Measurements from ENCODE around the gene CYP11A1.

DNA sequence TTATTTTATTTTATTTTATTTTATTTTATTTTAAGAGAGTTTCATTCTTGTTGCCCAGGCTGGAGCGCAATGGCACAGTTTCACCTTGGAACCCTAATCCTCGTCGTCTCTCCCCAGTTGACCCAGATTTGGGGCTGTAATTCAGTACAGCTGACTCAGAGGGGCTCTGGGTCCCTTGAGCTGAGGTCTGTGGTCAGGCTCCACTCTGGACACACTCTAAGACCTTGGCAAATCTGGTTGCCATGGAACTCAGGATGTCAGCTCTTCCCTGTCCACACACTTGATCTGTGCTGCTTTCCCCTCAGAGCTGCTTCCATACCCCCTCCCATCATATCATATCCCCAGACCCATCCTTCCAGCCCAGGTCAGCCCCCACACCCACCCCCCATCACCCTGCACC is 675 bp upstream of the CYP11A1 start:
- TF ChIP-seq, protein P1, sequence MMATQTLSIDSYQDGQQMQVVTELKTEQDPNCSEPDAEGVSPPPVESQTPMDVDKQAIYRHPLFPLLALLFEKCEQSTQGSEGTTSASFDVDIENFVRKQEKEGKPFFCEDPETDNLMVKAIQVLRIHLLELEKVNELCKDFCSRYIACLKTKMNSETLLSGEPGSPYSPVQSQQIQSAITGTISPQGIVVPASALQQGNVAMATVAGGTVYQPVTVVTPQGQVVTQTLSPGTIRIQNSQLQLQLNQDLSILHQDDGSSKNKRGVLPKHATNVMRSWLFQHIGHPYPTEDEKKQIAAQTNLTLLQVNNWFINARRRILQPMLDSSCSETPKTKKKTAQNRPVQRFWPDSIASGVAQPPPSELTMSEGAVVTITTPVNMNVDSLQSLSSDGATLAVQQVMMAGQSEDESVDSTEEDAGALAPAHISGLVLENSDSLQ (IDR thresholded peaks at IDR 0.05): no peak
- TF ChIP-seq ZNF24 (IDR thresholded peaks at IDR 0.05): no peak
- TF ChIP-seq, protein P2, sequence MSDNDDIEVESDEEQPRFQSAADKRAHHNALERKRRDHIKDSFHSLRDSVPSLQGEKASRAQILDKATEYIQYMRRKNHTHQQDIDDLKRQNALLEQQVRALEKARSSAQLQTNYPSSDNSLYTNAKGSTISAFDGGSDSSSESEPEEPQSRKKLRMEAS (IDR thresholded peaks at IDR 0.05; ENCODE audit: low read depth, low read length): no peak
- TF ChIP-seq, protein P3, sequence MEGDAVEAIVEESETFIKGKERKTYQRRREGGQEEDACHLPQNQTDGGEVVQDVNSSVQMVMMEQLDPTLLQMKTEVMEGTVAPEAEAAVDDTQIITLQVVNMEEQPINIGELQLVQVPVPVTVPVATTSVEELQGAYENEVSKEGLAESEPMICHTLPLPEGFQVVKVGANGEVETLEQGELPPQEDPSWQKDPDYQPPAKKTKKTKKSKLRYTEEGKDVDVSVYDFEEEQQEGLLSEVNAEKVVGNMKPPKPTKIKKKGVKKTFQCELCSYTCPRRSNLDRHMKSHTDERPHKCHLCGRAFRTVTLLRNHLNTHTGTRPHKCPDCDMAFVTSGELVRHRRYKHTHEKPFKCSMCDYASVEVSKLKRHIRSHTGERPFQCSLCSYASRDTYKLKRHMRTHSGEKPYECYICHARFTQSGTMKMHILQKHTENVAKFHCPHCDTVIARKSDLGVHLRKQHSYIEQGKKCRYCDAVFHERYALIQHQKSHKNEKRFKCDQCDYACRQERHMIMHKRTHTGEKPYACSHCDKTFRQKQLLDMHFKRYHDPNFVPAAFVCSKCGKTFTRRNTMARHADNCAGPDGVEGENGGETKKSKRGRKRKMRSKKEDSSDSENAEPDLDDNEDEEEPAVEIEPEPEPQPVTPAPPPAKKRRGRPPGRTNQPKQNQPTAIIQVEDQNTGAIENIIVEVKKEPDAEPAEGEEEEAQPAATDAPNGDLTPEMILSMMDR (IDR thresholded peaks at IDR 0.05 in 2 of 3, conservative IDR thresholded peaks at IDR 0.05 in 1 of 3; ENCODE audit: control insufficient read depth in 2 of 3, extremely low read depth in 1 of 3, insufficient read depth in 1 of 3, low read depth in 3 of 3, low read length in 3 of 3): no peak
- TF ChIP-seq POLR2A (IDR thresholded peaks at IDR 0.05; ENCODE audit: low read depth, low read length): no peak
- TF ChIP-seq NRF1 (conservative IDR thresholded peaks at IDR 0.05; ENCODE audit: low read depth, low read length): no peak
- TF ChIP-seq TCF12 (IDR thresholded peaks at IDR 0.05; ENCODE audit: low read depth, low read length): no peak
- no peak for TF ChIP-seq POLR2AphosphoS5 (IDR thresholded peaks at IDR 0.05; ENCODE audit: low read length)
- TF ChIP-seq EP300 (IDR thresholded peaks at IDR 0.05; ENCODE audit: borderline replicate concordance in 1 of 2, control insufficient read depth in 1 of 2, low read depth in 2 of 2, low read length in 2 of 2): no peak
- TF ChIP-seq CBFB (IDR thresholded peaks at IDR 0.05; ENCODE audit: low read depth): no peak
- TF ChIP-seq ASH2L (IDR thresholded peaks at IDR 0.05; ENCODE audit: borderline replicate concordance, low read depth): no peak
- TF ChIP-seq, protein P4, sequence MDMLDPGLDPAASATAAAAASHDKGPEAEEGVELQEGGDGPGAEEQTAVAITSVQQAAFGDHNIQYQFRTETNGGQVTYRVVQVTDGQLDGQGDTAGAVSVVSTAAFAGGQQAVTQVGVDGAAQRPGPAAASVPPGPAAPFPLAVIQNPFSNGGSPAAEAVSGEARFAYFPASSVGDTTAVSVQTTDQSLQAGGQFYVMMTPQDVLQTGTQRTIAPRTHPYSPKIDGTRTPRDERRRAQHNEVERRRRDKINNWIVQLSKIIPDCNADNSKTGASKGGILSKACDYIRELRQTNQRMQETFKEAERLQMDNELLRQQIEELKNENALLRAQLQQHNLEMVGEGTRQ (IDR thresholded peaks at IDR 0.05; ENCODE audit: borderline replicate concordance, low read depth, low read length): no peak
- no peak for TF ChIP-seq KDM1A (IDR thresholded peaks at IDR 0.05; ENCODE audit: borderline replicate concordance)
- TF ChIP-seq, protein P5, sequence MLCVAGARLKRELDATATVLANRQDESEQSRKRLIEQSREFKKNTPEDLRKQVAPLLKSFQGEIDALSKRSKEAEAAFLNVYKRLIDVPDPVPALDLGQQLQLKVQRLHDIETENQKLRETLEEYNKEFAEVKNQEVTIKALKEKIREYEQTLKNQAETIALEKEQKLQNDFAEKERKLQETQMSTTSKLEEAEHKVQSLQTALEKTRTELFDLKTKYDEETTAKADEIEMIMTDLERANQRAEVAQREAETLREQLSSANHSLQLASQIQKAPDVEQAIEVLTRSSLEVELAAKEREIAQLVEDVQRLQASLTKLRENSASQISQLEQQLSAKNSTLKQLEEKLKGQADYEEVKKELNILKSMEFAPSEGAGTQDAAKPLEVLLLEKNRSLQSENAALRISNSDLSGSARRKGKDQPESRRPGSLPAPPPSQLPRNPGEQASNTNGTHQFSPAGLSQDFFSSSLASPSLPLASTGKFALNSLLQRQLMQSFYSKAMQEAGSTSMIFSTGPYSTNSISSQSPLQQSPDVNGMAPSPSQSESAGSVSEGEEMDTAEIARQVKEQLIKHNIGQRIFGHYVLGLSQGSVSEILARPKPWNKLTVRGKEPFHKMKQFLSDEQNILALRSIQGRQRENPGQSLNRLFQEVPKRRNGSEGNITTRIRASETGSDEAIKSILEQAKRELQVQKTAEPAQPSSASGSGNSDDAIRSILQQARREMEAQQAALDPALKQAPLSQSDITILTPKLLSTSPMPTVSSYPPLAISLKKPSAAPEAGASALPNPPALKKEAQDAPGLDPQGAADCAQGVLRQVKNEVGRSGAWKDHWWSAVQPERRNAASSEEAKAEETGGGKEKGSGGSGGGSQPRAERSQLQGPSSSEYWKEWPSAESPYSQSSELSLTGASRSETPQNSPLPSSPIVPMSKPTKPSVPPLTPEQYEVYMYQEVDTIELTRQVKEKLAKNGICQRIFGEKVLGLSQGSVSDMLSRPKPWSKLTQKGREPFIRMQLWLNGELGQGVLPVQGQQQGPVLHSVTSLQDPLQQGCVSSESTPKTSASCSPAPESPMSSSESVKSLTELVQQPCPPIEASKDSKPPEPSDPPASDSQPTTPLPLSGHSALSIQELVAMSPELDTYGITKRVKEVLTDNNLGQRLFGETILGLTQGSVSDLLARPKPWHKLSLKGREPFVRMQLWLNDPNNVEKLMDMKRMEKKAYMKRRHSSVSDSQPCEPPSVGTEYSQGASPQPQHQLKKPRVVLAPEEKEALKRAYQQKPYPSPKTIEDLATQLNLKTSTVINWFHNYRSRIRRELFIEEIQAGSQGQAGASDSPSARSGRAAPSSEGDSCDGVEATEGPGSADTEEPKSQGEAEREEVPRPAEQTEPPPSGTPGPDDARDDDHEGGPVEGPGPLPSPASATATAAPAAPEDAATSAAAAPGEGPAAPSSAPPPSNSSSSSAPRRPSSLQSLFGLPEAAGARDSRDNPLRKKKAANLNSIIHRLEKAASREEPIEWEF (IDR thresholded peaks at IDR 0.05; ENCODE audit: insufficient replicate concordance, low read depth, low read length): no peak
